Fibroblast of skin of right quadriceps (primary cell): ENCODE data around the gene CD69.
A peak's percentile ranks its signal among the peaks of the same experiment; 100 is the strongest.

Experiments used
- DNase-seq: peaks from one replicate; pipeline ENCODE4 v3.0.0-alpha.2; 2013

CD69 gene

GRCh38 chr12:9760699-9761418, at the start of gene CD69:
Gene CD69 (minus strand): TSS chr12:9760901. CDS start chr12:9760820, 81 bp downstream.
- no peak for DNase-seq

- no peak for DNase-seq
Measured at GRCh38 chr12:9809866-9810265, 49.2 kb upstream of the CD69 start.

DNA sequence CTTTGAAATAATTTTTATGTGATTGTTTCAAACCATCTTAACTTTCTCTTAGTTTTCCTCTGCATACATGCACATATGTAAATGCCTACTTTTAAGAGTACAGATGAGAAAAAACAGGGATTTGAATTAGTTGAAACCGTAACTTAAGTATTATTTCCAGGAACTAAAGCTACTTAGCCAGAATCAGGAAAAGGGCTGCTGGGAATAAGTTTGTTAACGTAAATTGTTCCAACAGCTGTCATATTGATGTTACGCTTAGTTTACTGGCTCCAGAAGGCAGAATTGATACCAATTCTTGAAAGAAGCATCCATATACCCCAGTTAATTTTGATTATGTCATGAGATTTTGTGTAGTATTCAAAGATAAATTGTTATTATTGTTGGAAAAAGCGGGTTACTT, 48.6 kb upstream of the CD69 start:
- DNase-seq: no peak

DNA sequence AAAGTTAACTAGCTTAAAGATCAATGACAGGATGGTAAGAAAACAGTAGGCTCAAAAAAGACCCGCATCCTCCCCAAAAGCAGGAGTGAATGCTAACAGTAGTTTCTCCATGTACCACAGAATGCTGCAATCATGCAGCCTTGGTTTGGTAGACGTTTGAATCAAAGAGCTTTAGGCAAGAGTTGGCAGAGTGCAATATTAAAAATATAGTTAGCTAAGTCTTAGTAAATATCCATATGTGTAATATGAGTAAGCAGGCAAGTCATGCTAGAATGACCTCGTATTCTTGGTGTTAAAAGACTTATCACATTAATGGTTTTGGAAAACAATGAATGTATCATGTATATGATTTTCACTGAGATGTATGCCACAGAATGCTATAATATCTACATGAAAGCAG, 47.8 kb upstream of the CD69 start:
- no peak for DNase-seq

DNA sequence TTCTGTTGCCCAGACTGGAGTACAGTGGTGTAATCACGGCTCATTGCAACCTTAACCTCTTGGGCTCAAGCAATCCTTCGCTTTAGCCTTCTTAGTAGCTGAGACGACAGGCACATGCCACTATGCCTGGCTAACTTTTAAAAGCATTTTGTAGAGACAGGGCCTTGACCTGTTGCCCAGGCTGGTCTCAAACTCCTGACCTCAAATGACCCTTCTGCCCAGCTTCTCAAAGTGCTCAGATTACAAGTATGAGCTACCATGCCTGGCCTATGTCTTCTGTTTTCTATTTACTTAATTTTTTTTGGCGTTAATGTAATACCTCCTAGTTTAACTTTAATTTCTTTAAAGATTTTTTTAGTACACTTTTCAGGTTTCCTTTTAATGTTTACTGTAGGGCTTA, 46.0 kb upstream of the CD69 start:
- no peak for DNase-seq

DNA sequence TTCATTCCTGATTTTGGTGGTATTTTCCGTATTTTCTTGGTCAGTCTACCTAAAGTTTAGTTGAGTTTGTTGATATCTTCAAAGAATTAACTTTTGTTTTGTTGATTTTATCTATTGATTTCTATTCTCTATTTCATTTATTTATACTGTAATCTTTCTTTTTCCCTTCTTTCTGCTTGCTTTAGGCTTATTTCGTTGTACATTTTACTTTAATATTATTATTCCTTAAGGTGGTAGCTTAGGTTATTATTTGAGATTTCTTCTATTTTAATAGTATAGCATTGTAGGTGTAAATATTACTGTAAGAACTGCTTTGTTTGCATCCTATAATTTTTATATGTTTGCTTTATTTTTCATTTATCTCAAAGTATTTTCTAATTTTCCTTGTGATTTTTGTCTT, 45.2 kb upstream of the CD69 start:
- DNase-seq: no peak

DNA sequence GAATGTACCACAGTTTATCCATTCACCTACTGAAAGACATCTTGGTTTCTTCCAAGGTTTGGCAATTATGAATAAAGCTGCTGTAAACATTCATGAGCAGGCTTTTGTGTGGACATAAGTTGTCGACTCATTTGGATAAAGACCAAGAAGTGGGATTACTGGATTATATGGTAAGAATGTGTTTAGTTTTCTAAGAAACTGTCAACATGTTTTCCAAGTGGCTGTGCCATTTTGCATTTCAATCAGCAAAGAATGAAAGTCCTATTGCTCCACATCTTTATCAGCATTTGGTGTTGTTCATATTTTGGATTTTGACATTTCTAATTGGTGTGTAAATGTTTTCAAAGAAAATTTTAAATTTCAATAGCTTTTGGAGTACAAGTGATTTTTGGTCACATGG, 39.3 kb upstream of the CD69 start:
- no peak for DNase-seq

GRCh38 chr12:9797722-9798619, 37.3 kb upstream of the CD69 start:
- no peak for DNase-seq

DNA sequence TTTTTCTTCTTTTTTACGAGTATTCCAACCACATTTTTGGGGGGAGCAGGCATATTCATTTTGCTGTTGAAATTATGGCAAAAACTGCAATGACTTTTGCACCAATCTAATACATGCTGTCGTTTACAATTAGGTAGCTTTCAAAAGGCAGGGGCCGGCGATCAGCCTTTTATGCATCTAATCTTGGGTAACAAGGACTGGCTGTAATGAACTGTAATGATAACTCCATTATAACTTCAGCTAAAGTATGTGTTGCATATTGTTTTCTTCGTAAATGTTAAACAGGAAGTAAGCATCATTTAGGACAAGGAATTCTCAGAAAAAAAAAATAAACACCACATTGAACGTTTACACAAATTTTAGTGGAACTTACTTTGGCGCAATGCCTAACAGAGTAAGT, 36.3 kb upstream of the CD69 start:
- no peak for DNase-seq

DNA sequence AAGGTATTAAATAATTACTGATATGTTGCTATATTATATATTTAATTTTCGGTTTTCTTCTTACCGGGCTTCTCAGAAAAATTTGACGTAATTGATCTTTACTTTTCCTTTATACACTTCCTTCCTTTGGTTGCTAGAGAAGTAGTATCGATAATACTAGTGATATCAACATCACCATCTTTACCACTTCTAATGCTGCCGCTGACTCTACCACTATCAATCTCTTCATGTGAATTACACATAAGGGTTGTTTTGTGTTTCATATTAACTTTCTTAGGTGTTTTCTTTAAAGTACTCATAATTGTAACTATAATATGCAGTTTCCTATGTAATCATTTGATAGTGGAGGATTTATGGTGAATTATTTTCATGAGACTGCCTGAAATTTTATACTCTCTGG, 35.6 kb upstream of the CD69 start:
- no peak for DNase-seq

DNA sequence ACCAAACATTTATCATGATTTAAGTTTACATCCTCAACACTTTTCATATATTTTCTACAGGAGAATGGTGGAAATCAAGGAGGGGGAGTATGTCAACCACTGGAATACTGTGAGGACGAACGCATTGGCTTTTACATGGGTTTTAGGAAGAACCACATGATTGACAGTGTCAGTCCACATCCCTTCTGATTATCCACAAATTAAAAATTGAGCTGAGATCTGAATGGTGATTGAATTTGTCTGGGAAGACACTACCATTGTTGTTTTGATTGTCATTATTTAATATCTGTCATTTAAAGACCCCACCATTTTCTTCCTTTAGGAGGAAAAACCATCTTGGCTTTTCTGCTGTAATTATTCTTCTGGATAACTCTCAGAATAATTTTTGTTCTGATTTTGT, 35.2 kb upstream of the CD69 start:
- no peak for DNase-seq

- no peak for DNase-seq
Measured at GRCh38 chr12:9794484-9795093, 33.9 kb upstream of the CD69 start.

DNA sequence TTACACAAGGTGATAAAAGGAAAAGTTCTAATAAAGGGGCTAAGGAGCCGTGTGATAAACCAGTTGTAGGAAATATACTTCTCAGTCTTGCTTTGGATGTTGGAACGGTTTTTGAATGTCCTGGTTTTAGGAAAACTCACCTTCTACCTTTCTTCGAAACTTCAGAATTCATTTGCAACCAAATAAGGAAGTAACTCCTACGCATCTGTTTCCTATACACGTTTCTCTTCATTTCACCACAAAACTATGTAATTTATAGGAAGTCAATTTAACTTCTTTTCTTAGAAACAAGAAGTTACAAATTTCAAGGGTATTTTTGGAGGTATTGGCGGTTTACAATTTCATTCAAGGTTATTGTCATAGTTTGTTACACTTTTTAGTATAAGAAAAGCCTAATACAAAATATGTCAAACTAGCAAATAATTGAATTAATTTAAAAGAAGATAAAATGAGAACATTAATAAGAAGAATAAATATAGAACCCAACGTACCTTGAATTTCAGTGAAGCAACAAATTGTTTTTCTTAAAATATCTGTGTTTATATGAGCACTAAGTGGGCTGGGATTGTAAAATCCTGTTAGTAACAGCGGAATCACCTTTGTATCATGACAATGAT, 33.2 kb upstream of the CD69 start:
- DNase-seq: no peak

- DNase-seq: peak; percentile 73
Measured at GRCh38 chr12:9792961-9793617, 32.4 kb upstream of the CD69 start.

DNA sequence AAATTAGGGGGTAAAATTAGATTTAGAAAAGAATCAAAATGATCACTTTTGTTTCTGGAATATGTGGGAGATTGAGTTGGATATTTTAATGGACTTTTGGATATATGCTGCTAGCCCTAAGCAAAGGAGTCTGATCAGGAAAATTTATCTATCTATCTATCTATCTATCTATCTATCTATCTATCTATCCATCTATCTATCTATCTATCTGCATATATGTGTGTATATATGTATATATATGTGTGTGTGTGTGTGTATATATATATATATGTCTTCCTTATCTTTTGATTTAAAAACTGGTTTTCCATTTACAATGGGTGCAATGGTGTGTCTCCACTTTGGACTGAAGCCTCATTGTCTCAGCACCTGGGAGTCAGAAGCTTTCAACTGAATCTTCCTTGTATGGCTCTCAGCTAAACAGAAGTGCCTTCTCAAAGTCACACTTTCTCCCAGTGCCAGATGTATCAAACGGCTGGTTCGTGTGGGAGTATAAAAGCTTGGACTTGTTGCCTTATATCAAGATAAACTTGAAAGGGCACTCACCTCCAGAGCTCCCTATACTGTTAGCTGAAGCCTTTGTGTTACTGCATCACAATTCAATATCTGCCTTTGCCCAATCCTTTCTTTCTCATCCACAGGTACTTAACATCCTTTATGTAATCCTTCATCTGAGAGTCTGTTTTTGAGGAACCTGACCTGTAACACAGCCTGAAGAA, 31.6 kb upstream of the CD69 start:
- no peak for DNase-seq

DNA sequence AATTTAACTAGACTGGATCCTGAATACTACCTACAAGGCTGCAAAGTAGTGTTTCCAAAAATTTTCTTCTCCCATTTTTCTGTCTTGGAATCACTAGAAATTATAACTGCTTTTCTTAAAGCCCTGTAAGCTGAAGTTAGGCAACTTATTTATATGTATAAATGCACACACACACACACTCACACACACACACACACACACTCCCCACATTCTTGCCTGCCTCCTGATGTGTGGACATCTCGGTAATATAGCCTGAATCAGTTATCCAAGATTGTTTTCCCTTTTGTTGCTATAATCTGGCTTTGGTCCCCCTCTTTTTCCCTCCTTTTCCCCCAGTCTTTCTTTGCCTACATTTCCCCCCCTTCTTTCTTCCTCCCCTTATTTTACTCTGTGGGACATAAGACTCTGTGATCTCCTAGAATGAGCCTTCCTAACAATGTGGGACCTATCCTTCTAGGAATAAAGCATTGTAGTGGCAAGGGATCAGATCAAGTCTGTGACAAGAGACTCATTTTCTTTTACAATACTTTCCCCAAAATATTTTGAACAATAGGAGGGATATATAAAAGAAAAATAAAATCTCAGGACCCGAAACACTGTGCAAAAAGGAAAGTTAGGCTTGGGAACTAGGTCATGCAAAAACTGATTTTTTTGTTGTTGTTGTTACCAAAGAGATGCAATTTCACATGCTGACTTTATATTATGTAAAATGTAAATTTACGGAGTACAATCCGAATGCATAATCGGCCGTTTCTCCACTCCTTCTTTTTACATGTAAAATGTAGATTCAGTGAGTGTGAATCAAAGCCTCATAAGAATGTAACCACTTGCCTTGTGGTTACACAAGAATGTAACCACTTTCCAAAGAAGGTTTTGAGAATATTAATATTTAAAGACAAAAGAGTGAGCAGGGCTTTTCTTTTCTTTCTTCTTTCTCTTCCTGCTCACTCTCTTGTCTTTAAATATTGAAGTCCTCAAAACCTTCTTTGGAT, 26.3 kb upstream of the CD69 start:
- no peak for DNase-seq

DNA sequence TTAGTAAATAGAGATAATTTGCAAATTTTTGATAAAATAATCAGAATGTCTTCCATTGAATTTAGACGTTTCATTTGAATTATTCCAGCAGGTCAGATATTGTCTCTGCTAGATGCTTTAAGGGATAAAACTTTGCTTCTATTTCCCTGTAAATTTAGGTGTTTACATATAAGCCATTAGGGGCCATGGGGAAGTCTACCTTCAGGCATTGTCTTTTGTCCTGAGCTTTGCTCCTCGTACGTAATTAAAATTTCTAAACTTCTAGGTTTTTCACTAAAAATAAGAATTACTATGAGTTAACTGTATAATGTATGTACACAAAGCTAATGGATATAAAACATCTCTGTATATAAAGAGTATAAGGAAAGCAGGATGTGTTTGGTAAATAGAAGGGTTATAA, 24.1 kb upstream of the CD69 start:
- no peak for DNase-seq

GRCh38 chr12:9784326-9784725, 23.6 kb upstream of the CD69 start:
- DNase-seq: no peak

DNA sequence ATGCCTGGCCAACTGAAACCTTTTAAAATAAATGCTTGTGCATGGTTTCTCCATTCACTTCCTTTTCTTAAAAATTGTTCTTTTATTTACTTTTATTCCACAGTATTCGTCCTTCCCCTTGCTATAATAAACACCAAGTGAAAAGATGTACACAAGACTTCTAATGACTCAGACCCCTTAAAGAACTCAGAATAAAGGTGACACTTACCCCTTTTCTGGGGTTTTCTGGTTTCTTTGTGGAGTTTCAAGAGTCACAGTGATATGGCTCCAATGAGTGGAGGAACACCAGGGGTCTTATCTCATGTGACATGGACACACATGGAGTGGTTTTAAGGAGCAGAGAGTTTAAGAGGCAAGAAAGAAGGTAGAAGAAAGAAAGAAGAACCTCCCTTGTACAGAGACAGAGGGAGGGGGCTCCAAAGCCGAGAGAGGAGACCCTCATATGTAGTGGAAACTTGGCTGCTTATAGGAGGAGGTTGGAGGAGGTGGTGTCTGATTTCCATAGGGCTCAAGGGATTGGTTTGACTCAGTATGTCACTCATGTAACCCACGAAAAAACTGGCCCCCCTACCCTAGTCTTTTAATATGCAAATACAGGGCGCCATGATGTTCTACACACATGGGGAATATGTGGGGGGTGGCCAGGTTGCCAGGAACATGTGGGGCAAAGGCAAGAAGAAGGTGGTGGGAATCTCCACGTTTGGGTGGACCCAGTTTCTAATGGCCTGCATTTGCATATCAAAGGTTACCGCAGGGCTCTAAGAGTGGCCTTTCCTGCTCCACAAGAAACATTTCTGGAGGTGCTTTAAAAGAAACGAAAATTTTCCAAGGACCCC, 22.1 kb upstream of the CD69 start:
- no peak for DNase-seq

- no peak for DNase-seq
Measured at GRCh38 chr12:9781360-9781759, 20.7 kb upstream of the CD69 start.
